Measurements from ENCODE around the gene MON1B.

Gene MON1B

GRCh38 chr16:77213542-77214106, 22.6 kb downstream of the MON1B start:
- Histone ChIP-seq H3K36me3 (replicated peaks) (no peaks in the 10 kb centered on the region), H3K4me3 (ENCODE audit: low read depth, low read length) (no peak overlapping the region), H3K27ac (no peak overlapping the region), H3K27me3 (replicated peaks) (no peaks in the 10 kb centered on the region)
- in situ Hi-C loops (cut with HindIII; ENCODE audit: low pct_ligation_motif_present, low sequenced_read_pairs), result no loop called here
- no peak for TF ChIP-seq CTCF (IDR thresholded peaks at IDR 0.05; ENCODE audit: low read depth, low read length, missing control alignments)
- DNase-seq, result peak; percentile 83

GRCh38 chr16:77214411-77215138, 23.6 kb downstream of the MON1B start:
- in situ Hi-C loops (cut with HindIII; ENCODE audit: low pct_ligation_motif_present, low sequenced_read_pairs), result no loop called here
- no peak for DNase-seq
- no peaks in the 10 kb centered on the region for H3K36me3 ChIP-seq (replicated peaks)
- TF ChIP-seq CTCF (IDR thresholded peaks at IDR 0.05; ENCODE audit: low read depth, low read length, missing control alignments), result no peak
- H3K27ac ChIP-seq, result no peak overlapping the region
- H3K4me3 ChIP-seq (ENCODE audit: low read depth, low read length), result no peak overlapping the region
- no peaks in the 10 kb centered on the region for H3K27me3 ChIP-seq (replicated peaks)

GRCh38 chr16:77219437-77219836, 28.4 kb downstream of the MON1B start:
- Histone ChIP-seq H3K27ac (no peak overlapping the region), H3K4me3 (ENCODE audit: low read depth, low read length) (no peak overlapping the region), H3K36me3 (replicated peaks) (no peaks in the 10 kb centered on the region), H3K27me3 (replicated peaks) (no peaks in the 10 kb centered on the region)
- in situ Hi-C loops (cut with HindIII; ENCODE audit: low pct_ligation_motif_present, low sequenced_read_pairs), result no loop called here
- no peak for DNase-seq
- no peak for TF ChIP-seq CTCF (IDR thresholded peaks at IDR 0.05; ENCODE audit: low read depth, low read length, missing control alignments)

GRCh38 chr16:77220427-77220826, 29.4 kb downstream of the MON1B start:
- in situ Hi-C loops (cut with HindIII; ENCODE audit: low pct_ligation_motif_present, low sequenced_read_pairs), result no loop called here
- H3K4me3 ChIP-seq (ENCODE audit: low read depth, low read length), result no peak overlapping the region
- no peaks in the 10 kb centered on the region for H3K27me3 ChIP-seq (replicated peaks)
- TF ChIP-seq CTCF (IDR thresholded peaks at IDR 0.05; ENCODE audit: low read depth, low read length, missing control alignments), result no peak
- H3K36me3 ChIP-seq (replicated peaks), result no peaks in the 10 kb centered on the region
- DNase-seq, result no peak
- H3K27ac ChIP-seq, result no peak overlapping the region

GRCh38 chr16:77221482-77221881, 30.5 kb downstream of the MON1B start:
- H3K4me3 ChIP-seq (ENCODE audit: low read depth, low read length), result no peak overlapping the region
- no peak for DNase-seq
- TF ChIP-seq CTCF (IDR thresholded peaks at IDR 0.05; ENCODE audit: low read depth, low read length, missing control alignments), result no peak
- H3K27me3 ChIP-seq (replicated peaks), result no peaks in the 10 kb centered on the region
- no peak overlapping the region for H3K27ac ChIP-seq
- in situ Hi-C loops (cut with HindIII; ENCODE audit: low pct_ligation_motif_present, low sequenced_read_pairs), result no loop called here
- H3K36me3 ChIP-seq (replicated peaks), result no peaks in the 10 kb centered on the region

- in situ Hi-C loops (cut with HindIII; ENCODE audit: low pct_ligation_motif_present, low sequenced_read_pairs), result no loop called here
- H3K36me3 ChIP-seq (replicated peaks), result no peaks in the 10 kb centered on the region
- H3K27ac ChIP-seq, result no peak overlapping the region
- DNase-seq, result no peak
- TF ChIP-seq CTCF (IDR thresholded peaks at IDR 0.05; ENCODE audit: low read depth, low read length, missing control alignments), result peak; percentile 57
- H3K27me3 ChIP-seq (replicated peaks), result no peaks in the 10 kb centered on the region
- H3K4me3 ChIP-seq (ENCODE audit: low read depth, low read length), result no peak overlapping the region
Measured at GRCh38 chr16:77223184-77223583, 32.2 kb downstream of the MON1B start.
